Hepatocyte (in vitro differentiated cells): ENCODE measurements around the gene COLQ. TPM values are rescaled to one million over a fixed set of nuclear protein-coding genes. Genes with fewer than 3 reads are reported as not detected.

Source experiments
- DNase-seq: peaks from one replicate; pipeline ENCODE4 v3.0.0-alpha.2; 2016; ENCODE audit warnings: low spot score
- H2AFZ ChIP-seq: fragments of 200-600 bp; sonication (generic); 2 replicates; pipeline ENCODE4 v1.6.0; 2016; ENCODE audit warnings: antibody characterized with exemption, mild to moderate bottlenecking
- H3K27ac ChIP-seq: fragments of 200-600 bp; sonication (generic); 2 replicates; pipeline ENCODE4 v1.5.1; 2016; ENCODE audit warnings: mild to moderate bottlenecking
- H3K27me3 ChIP-seq: fragments of 200-600 bp; sonication (generic); 2 replicates; pipeline ENCODE4 v1.6.1; 2016
- H3K36me3 ChIP-seq: fragments of 200-600 bp; sonication (generic); replicated peaks from 2 replicates; pipeline ENCODE4 v1.5.1; 2016; ENCODE audit warnings: low read depth; ENCODE audit not compliant: insufficient read depth
- H3K4me1 ChIP-seq: fragments of 200-600 bp; sonication (generic); 2 replicates; pipeline ENCODE4 v1.5.1; 2016; ENCODE audit warnings: mild to moderate bottlenecking, moderate library complexity; ENCODE audit not compliant: insufficient read depth
- H3K4me2 ChIP-seq: fragments of 200-600 bp; sonication (generic); 2 replicates; pipeline ENCODE4 v1.6.0; 2016
- H3K4me3 ChIP-seq: fragments of 200-600 bp; sonication (generic); 2 replicates; pipeline ENCODE4 v1.5.1; 2016; ENCODE audit warnings: mild to moderate bottlenecking
- H3K79me2 ChIP-seq: fragments of 200-600 bp; sonication (generic); 2 replicates; pipeline ENCODE4 v1.6.0; 2017; ENCODE audit warnings: mild to moderate bottlenecking
- H3K9me2 ChIP-seq: fragments of 200-600 bp; sonication (generic); replicated peaks from 2 replicates; pipeline ENCODE4 v1.6.0; 2017; ENCODE audit warnings: mild to moderate bottlenecking; ENCODE audit not compliant: insufficient read depth
- H3K9me3 ChIP-seq: fragments of 200-600 bp; sonication (generic); 2 replicates; pipeline ENCODE4 v1.5.1; 2016; ENCODE audit warnings: low read depth, mild to moderate bottlenecking
- H4K20me1 ChIP-seq: fragments of 200-600 bp; sonication (generic); 2 replicates; pipeline ENCODE4 v1.6.0; 2016; ENCODE audit warnings: mild to moderate bottlenecking; ENCODE audit not compliant: insufficient read depth, poor library complexity, severe bottlenecking
- EZH2 ChIP-seq: fragments of 200-600 bp; sonication (generic); IDR thresholded peaks from 2 replicates; pipeline ENCODE4 v1.6.1; 2016; ENCODE audit warnings: antibody characterized with exemption, mild to moderate bottlenecking, borderline replicate concordance
- EZH2phosphoT487 ChIP-seq: fragments of 200-600 bp; sonication (generic); IDR thresholded peaks from one replicate; pipeline ENCODE4 v1.6.1; 2018; ENCODE audit warnings: antibody characterized with exemption, mild to moderate bottlenecking, low read depth, moderate library complexity; ENCODE audit not compliant: unreplicated experiment, severe bottlenecking
- WGBS: methylation state at CpG from one replicate; pipeline ENCODE4 v1.1.6; 2016; ENCODE audit warnings: low lambda C conversion rate; ENCODE audit errors: missing lambda C conversion rate; 5-methylcytosine and 5-hydroxymethylcytosine counted together
- polyA plus RNA-seq: library from polyadenylated mRNA; unstranded; fragments of >200 nt; fragmentation: Nextera tagmentation; extraction: Ambion mirVana; gene quantifications from 2 replicates; pipeline ENCODE4 v1.2.1, GENCODE V29; 2016
- total RNA-seq: library from RNA; depleted of rRNA; stranded (reverse); fragments of >200 nt; gene quantifications from 2 replicates; pipeline ENCODE4 v1.2.3, GENCODE V29; 2014
- TF ChIP-seq, protein P1 (sequence below): fragments of 200-600 bp; sonication (generic); IDR thresholded peaks from 2 replicates; pipeline ENCODE4 v1.5.1; 2016; ENCODE audit warnings: antibody characterized with exemption, mild to moderate bottlenecking; ENCODE audit not compliant: poor library complexity

Gene COLQ
- total and polyA plus RNA-seq, 2 experiments from 2014 or later: 0.27 to 0.73 TPM

DNA sequence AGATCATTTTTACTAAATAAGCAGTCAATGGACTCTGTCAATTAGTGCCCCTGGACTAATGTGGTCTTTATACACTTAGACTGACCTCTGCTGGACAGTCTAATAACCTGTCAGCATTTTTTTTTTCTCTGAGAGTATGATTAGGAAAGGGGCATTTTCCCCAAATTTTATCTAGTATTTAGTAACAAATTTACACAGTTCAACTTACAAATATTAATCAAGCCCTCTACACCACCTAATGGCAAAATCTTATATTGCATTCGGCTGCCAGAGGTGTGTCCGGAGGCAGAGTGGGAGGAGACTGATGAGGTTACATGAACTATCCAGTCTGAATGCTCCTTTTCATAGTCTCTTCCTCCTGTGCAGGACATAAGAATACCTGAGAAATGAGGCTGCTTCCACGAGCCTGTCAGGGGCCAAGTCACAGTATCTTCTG is 36.0 kb upstream of the COLQ start:
- H3K4me3 ChIP-seq: no peak overlapping the region
- H3K27ac ChIP-seq: no peak overlapping the region

DNA sequence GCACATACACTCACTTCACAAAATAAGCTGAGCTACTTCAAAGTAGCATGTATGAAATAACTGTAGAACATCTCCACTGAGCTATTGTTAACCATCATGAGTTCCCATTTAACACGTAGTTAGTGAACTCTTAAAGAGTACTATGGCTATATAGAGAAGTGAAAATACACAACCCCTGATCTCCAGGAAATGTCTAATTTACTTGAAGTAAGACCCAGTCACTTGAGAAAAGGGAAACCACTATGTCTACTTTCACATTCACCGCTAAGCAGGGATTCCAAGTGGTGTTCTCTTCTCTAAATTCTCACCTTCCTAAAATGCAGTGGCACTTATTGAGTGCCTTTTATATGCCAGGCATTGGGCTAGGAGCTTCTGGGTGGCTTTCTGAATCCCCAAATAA is 35.0 kb upstream of the COLQ start:
- no peak overlapping the region for H2AFZ ChIP-seq
- H4K20me1 ChIP-seq: no peaks in the 10 kb centered on the region
- H3K27ac ChIP-seq: no peak overlapping the region
- no peak overlapping the region for H3K4me3 ChIP-seq
- no peak for DNase-seq
- H3K9me2 ChIP-seq: no peaks in the 10 kb centered on the region
- no peaks in the 10 kb centered on the region for H3K36me3 ChIP-seq
- H3K79me2 ChIP-seq: no peaks in the 10 kb centered on the region
- H3K27me3 ChIP-seq: no peaks in the 10 kb centered on the region
- no peaks in the 10 kb centered on the region for H3K9me3 ChIP-seq
- H3K4me1 ChIP-seq: no peaks in the 10 kb centered on the region
- TF ChIP-seq, protein P1, sequence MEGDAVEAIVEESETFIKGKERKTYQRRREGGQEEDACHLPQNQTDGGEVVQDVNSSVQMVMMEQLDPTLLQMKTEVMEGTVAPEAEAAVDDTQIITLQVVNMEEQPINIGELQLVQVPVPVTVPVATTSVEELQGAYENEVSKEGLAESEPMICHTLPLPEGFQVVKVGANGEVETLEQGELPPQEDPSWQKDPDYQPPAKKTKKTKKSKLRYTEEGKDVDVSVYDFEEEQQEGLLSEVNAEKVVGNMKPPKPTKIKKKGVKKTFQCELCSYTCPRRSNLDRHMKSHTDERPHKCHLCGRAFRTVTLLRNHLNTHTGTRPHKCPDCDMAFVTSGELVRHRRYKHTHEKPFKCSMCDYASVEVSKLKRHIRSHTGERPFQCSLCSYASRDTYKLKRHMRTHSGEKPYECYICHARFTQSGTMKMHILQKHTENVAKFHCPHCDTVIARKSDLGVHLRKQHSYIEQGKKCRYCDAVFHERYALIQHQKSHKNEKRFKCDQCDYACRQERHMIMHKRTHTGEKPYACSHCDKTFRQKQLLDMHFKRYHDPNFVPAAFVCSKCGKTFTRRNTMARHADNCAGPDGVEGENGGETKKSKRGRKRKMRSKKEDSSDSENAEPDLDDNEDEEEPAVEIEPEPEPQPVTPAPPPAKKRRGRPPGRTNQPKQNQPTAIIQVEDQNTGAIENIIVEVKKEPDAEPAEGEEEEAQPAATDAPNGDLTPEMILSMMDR: no peak
- TF ChIP-seq EZH2phosphoT487: no peak
- TF ChIP-seq EZH2: no peak
- 94% methylated on average over 2 of the region's 2 CpGs for WGBS
- H3K4me2 ChIP-seq: no peak overlapping the region

More for the DNA sequence above, 36.0 kb upstream of the COLQ start:
- Histone ChIP-seq H3K27me3 (no peaks in the 10 kb centered on the region), H3K9me2 (no peaks in the 10 kb centered on the region), H3K36me3 (no peaks in the 10 kb centered on the region), H4K20me1 (no peaks in the 10 kb centered on the region), H2AFZ (no peak overlapping the region), H3K4me2 (no peak overlapping the region), H3K9me3 (no peaks in the 10 kb centered on the region), H3K79me2 (no peaks in the 10 kb centered on the region), H3K4me1 (no peaks in the 10 kb centered on the region)
- DNase-seq: peak; percentile 85
- 0% methylated on average over 3 of the region's 3 CpGs for WGBS
- TF ChIP-seq, protein P1: peak; percentile 74
- no peak for TF ChIP-seq EZH2phosphoT487

DNA sequence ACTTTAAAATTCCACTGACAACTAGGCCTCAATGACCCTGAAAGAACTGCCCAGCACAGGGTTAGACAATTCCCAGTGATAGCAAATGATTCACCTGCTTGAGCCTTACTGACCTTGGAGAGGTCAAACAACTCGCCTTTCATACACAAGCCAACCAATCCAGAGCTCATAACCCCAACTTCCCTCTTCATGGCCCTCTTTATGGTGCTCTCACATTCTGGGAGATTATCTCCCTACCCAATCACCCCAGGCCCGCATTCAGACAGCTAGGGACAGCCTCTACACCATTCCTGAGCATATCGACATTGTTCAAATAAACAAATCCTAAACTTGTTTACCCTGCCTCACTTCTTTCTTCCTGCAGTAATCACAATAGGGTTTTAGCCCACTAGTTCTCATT is 32.2 kb upstream of the COLQ start:
- Histone ChIP-seq H3K79me2 (no peaks in the 10 kb centered on the region), H3K4me1 (no peaks in the 10 kb centered on the region), H3K36me3 (no peaks in the 10 kb centered on the region), H3K4me3 (no peak overlapping the region), H3K9me2 (no peaks in the 10 kb centered on the region), H3K27ac (no peak overlapping the region), H2AFZ (no peak overlapping the region), H4K20me1 (no peaks in the 10 kb centered on the region), H3K27me3 (no peaks in the 10 kb centered on the region), H3K9me3 (no peaks in the 10 kb centered on the region), H3K4me2 (no peak overlapping the region)
- WGBS: 59% methylated on average over 3 of the region's 3 CpGs
- DNase-seq: no peak
- TF ChIP-seq EZH2phosphoT487 (no peak), EZH2 (no peak)
- TF ChIP-seq, protein P1: no peak

DNA sequence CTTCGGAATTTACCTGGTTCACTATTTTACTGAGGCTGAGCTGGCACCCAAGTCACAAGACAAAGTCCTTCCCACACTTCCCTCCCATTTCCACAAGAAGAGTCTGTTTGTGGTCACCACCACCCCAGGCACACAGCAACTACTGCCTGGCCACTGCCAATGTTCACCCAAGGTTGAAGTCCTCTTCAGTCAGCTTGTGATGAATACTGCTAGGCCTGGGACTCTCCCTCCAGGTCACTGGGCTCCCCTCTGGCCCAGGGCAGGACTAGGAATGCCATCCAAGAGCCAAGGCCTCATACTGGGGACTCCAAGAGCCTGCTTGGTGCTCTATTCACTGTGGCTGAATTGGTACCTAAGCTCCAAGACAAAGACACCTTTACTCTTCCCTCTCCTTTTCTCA is 30.4 kb upstream of the COLQ start:
- no peak overlapping the region for H3K4me3 ChIP-seq
- H3K9me3 ChIP-seq: no peaks in the 10 kb centered on the region
- no peak for TF ChIP-seq EZH2
- TF ChIP-seq, protein P1: no peak
- no peak for TF ChIP-seq EZH2phosphoT487
- H3K27ac ChIP-seq: no peak overlapping the region
- WGBS: 90% methylated on average over 1 of the region's 1 CpG
- H3K27me3 ChIP-seq: no peaks in the 10 kb centered on the region
- DNase-seq: no peak
- H4K20me1 ChIP-seq: no peaks in the 10 kb centered on the region
- H2AFZ ChIP-seq: no peak overlapping the region
- H3K4me2 ChIP-seq: no peak overlapping the region
- H3K79me2 ChIP-seq: no peaks in the 10 kb centered on the region
- no peaks in the 10 kb centered on the region for H3K36me3 ChIP-seq
- no peaks in the 10 kb centered on the region for H3K4me1 ChIP-seq
- H3K9me2 ChIP-seq: no peaks in the 10 kb centered on the region
